ENCODE measurements around the gene LMO2. TPM values are rescaled to one million over a fixed set of nuclear protein-coding genes. Genes with fewer than 3 reads are reported as not detected.

Gene LMO2
- total RNA-seq, 1 experiment from 2014 or later = 0.33 TPM

DNA sequence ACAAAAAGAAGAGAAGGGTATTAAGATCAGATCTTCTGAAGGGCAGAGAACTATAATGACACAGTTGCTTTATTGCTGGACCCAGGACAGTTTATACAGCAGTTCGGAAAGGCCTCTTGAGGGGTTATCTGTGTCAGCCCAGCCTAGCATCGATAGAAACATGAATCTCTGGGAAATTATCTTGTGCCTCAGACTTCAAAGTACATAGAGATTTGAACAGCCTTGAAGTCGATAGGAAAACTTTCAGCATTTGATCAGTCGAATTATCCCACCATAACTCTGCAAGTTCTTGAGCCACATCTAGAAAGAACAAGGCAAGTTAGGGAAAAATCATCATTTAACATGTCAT, 2.5 kb upstream of the LMO2 start:
- H3K4me1 ChIP-seq (ENCODE audit: insufficient read depth, low read length) = no peaks in the 10 kb centered on the region
- Mint-ChIP-seq H3K27me3 (ENCODE audit: low read depth) (peaks cover 2% of the 10 kb centered on the region; the same call in 1 of the 2 replicates), H3K9me3 (no peaks in the 10 kb centered on the region), H3K36me3 (ENCODE audit: insufficient read depth in 1 of 3, low read depth in 3 of 3) (no peaks in the 10 kb centered on the region), H3K4me1 (peaks cover 19 to 21% of the 10 kb centered on the region in 2 experiments), H3K27ac (no peak overlapping the region; a peak in 1 of 7 replicates), H3K4me3 (no peak overlapping the region)
- H3K27me3 ChIP-seq (ENCODE audit: insufficient read depth, low read length) = no peaks in the 10 kb centered on the region
- no peak overlapping the region for H3K27ac ChIP-seq (ENCODE audit: insufficient read length, low read depth, low read length)
- H4K8ac ChIP-seq (replicated peaks; ENCODE audit: insufficient read length, low read depth, low read length) = no peak overlapping the region
- H3K9ac ChIP-seq (ENCODE audit: extremely low read depth, insufficient read length, low read length) = no peak overlapping the region
- H2BK5ac ChIP-seq (ENCODE audit: insufficient read length, low read length) = no peak overlapping the region
- no peaks in the 10 kb centered on the region for H4K20me1 ChIP-seq (ENCODE audit: control insufficient read depth, insufficient read depth, insufficient read length)
- H3K79me1 ChIP-seq (ENCODE audit: insufficient read depth, low read depth, low read length, poor library complexity, severe bottlenecking) = no peaks in the 10 kb centered on the region
- no peak overlapping the region for H4K5ac ChIP-seq (ENCODE audit: insufficient read length, low read depth, low read length)
- H2BK120ac ChIP-seq (ENCODE audit: low read depth, low read length, poor library complexity, severe bottlenecking) = no peak overlapping the region
- no peak overlapping the region for H2AK5ac ChIP-seq (ENCODE audit: insufficient read length, low read length)
- H3K23me2 ChIP-seq (ENCODE audit: insufficient read length, low read depth, low read length, poor library complexity, severe bottlenecking) = no peaks in the 10 kb centered on the region
- no peak overlapping the region for H3T11ph ChIP-seq (ENCODE audit: low read length)
- no peak overlapping the region for H3K4ac ChIP-seq (ENCODE audit: low read depth, low read length)
- TF ChIP-seq, protein P1, sequence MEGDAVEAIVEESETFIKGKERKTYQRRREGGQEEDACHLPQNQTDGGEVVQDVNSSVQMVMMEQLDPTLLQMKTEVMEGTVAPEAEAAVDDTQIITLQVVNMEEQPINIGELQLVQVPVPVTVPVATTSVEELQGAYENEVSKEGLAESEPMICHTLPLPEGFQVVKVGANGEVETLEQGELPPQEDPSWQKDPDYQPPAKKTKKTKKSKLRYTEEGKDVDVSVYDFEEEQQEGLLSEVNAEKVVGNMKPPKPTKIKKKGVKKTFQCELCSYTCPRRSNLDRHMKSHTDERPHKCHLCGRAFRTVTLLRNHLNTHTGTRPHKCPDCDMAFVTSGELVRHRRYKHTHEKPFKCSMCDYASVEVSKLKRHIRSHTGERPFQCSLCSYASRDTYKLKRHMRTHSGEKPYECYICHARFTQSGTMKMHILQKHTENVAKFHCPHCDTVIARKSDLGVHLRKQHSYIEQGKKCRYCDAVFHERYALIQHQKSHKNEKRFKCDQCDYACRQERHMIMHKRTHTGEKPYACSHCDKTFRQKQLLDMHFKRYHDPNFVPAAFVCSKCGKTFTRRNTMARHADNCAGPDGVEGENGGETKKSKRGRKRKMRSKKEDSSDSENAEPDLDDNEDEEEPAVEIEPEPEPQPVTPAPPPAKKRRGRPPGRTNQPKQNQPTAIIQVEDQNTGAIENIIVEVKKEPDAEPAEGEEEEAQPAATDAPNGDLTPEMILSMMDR (conservative IDR thresholded peaks at IDR 0.05) = no peak
- no peak overlapping the region for H2AFZ ChIP-seq (ENCODE audit: low read length)
- no peak overlapping the region for H3K18ac ChIP-seq (ENCODE audit: insufficient read length, low read depth, low read length)
- no peak overlapping the region for H3K23ac ChIP-seq (ENCODE audit: insufficient read length, low read depth, low read length)
- WGBS (ENCODE audit: extremely low coverage, insufficient read length, low lambda C conversion rate) = no CpG with 5 or more reads among the region's 4 CpGs
- H4K91ac ChIP-seq (ENCODE audit: insufficient read length, low read depth, low read length) = no peak overlapping the region
- no peak overlapping the region for H3K56ac ChIP-seq (ENCODE audit: insufficient read length, low read depth, low read length)
- H3K9me3 ChIP-seq (ENCODE audit: control insufficient read depth, low read depth, low read length) = no peaks in the 10 kb centered on the region
- no peak overlapping the region for H2BK20ac ChIP-seq (ENCODE audit: low read depth, low read length, poor library complexity, severe bottlenecking)
- H3K14ac ChIP-seq (ENCODE audit: insufficient read depth, low read length) = no peak overlapping the region
- H2BK15ac ChIP-seq (ENCODE audit: low read depth, low read length) = no peak overlapping the region
- DNase-seq = no peak
- no peak overlapping the region for H3K4me2 ChIP-seq (ENCODE audit: insufficient read depth, insufficient read length, low read length)
- no peaks in the 10 kb centered on the region for H3K79me2 ChIP-seq (ENCODE audit: insufficient read depth, low read length)
- H2BK12ac ChIP-seq (ENCODE audit: insufficient read length, low read depth, low read length) = no peak overlapping the region

All from H9 (cell line).